K562 (cell line): ENCODE results near the gene ARHGEF17. TPM values are rescaled to one million over a fixed set of nuclear protein-coding genes. Genes with fewer than 3 reads are reported as not detected.

Source experiments
- ATF7 ChIP-seq: fragments of 450-650 bp; IDR thresholded peaks from 2 replicates; pipeline ENCODE4 v1.7.1; 2014; ENCODE audit warnings: mild to moderate bottlenecking, moderate library complexity
- MIER1 ChIP-seq: fragments of 450-650 bp; IDR thresholded peaks from 2 replicates; pipeline ENCODE4 v1.6.1; 2016; ENCODE audit warnings: antibody characterized with exemption, mild to moderate bottlenecking, low read depth
- MYBL2 ChIP-seq, 2 experiments: fragments of 450-650 bp in 1 of 2; sonication (generic) in 1 of 2; formaldehyde crosslinking in 1 of 2; IDR thresholded peaks; 2 replicates each; pipeline versions ENCODE4 v1.6.1 to v1.8.1; 2017 to 2022; ENCODE audit warnings: borderline replicate concordance in 1 of 2, inconsistent platforms in 1 of 2, low read depth in 1 of 2, mild to moderate bottlenecking in 1 of 2, missing genetic modification reagents in 1 of 2, moderate library complexity in 1 of 2
- NRF1 ChIP-seq, 2 experiments: fragments of 450-650 bp; IDR thresholded peaks in 1 of 2; conservative IDR thresholded peaks in 1 of 2; 2 replicates each; pipeline ENCODE4 v1.6.1; 2014; ENCODE audit warnings: mild to moderate bottlenecking in 2 of 2
- PHF21A ChIP-seq: fragments of 450-650 bp; IDR thresholded peaks from 2 replicates; pipeline ENCODE4 v1.6.1; 2017; ENCODE audit warnings: low read depth, borderline replicate concordance
- POLR2A ChIP-seq: fragments of 450-650 bp; conservative IDR thresholded peaks from 2 replicates; pipeline ENCODE4 v1.6.1; 2016
- POLR2H ChIP-seq: IDR thresholded peaks from 2 replicates; pipeline ENCODE4 v1.6.1; 2016; ENCODE audit warnings: missing genetic modification characterization, low read depth, mild to moderate bottlenecking, control low read depth, missing compliant biosample characterization, moderate library complexity
- PRMT5 ChIP-seq: sonication (generic); formaldehyde crosslinking; IDR thresholded peaks from 2 replicates; pipeline ENCODE4 v1.5.0; 2020; ENCODE audit warnings: missing genetic modification reagents
- RAD51 ChIP-seq: fragments of 450-650 bp; IDR thresholded peaks from 2 replicates; pipeline ENCODE4 v1.7.1; 2016; ENCODE audit warnings: low read depth, mild to moderate bottlenecking, borderline replicate concordance
- RCOR1 ChIP-seq, 2 experiments: IDR thresholded peaks; 2 replicates each; pipeline ENCODE4 v1.6.1; 2012; ENCODE audit warnings: low read depth in 2 of 2, low read length in 2 of 2, borderline replicate concordance in 1 of 2, improper control_type of control experiment in 1 of 2
- SAFB ChIP-seq: fragments of 200-400 bp; formaldehyde crosslinking; IDR thresholded peaks from 2 replicates; pipeline ENCODE4 v1.6.1; 2017; ENCODE audit warnings: low read depth, low read length, borderline replicate concordance
- SIX5 ChIP-seq, 2 experiments: IDR thresholded peaks; 2 replicates each; pipeline ENCODE4 v1.6.1; 2011; ENCODE audit warnings: low read length in 2 of 2, borderline replicate concordance in 1 of 2, low read depth in 1 of 2, mild to moderate bottlenecking in 1 of 2, moderate library complexity in 1 of 2; ENCODE audit not compliant: insufficient read depth in 1 of 2
- SNIP1 ChIP-seq: fragments of 450-650 bp; IDR thresholded peaks from 2 replicates; pipeline ENCODE4 v1.7.1; 2017; ENCODE audit warnings: low read depth, mild to moderate bottlenecking
- WHSC1 ChIP-seq: IDR thresholded peaks from one replicate; pipeline ENCODE4 v1.6.1; 2012; ENCODE audit warnings: low read length, control low read depth, inconsistent platforms
- polyA plus RNA-seq, 8 experiments: library from polyadenylated mRNA; depleted of rRNA in 4 of 8; stranded (reverse) in 5 of 8; unstranded in 3 of 8; fragments of >200 nt; fragmentation: Nextera tagmentation in 2 of 8; fragmentation: Illumina TruSeq in 1 of 8; extraction: Ambion mirVana in 2 of 8; extraction: Trizol in 1 of 8; gene quantifications; 2 replicates each; pipeline versions ENCODE4 v1.2.1 to v1.2.3, GENCODE V29; 2011 to 2014; ENCODE audit warnings: inconsistent platforms in 1 of 8, missing spikeins in 1 of 8
- total RNA-seq, 7 experiments: library from RNA; depleted of rRNA in 6 of 7; stranded (reverse); fragments of >200 nt in 6 of 7; fragmentation: Illumina TruSeq in 2 of 7; extraction: Trizol in 2 of 7; gene quantifications; 2 replicates each; pipeline versions ENCODE4 v1.2.1 to v1.2.3, GENCODE V29; 2011 to 2021; ENCODE audit warnings: low replicate concordance in 1 of 7
- TF ChIP-seq, protein P1 (sequence below): sonication (generic); formaldehyde crosslinking; IDR thresholded peaks from 2 replicates; pipeline ENCODE4 v1.8.1; 2023; ENCODE audit warnings: mild to moderate bottlenecking, missing genetic modification reagents
- TF ChIP-seq, protein P2 (sequence below): sonication (generic); formaldehyde crosslinking; IDR thresholded peaks from 2 replicates; pipeline ENCODE4 v1.8.0; 2022; ENCODE audit warnings: mild to moderate bottlenecking, missing genetic modification reagents
- TF ChIP-seq, protein P3 (sequence below): fragments of 450-650 bp; conservative IDR thresholded peaks from 2 replicates; pipeline ENCODE4 v1.6.1; 2016; ENCODE audit warnings: missing genetic modification characterization, low read depth, mild to moderate bottlenecking, control low read depth, missing compliant biosample characterization
- TF ChIP-seq, protein P4 (sequence below), 3 experiments: IDR thresholded peaks in 2 of 3; conservative IDR thresholded peaks in 1 of 3; 2 replicates each; pipeline ENCODE4 v1.5.1; 2011 to 2012; ENCODE audit warnings: low read length in 3 of 3, mild to moderate bottlenecking in 3 of 3, control low read depth in 2 of 3, improper control_type of control experiment in 1 of 3, inconsistent platforms in 1 of 3, low read depth in 1 of 3, mixed read lengths in 1 of 3, moderate library complexity in 1 of 3; ENCODE audit not compliant: insufficient read depth in 2 of 3
- TF ChIP-seq, protein P5 (sequence below): fragments of 250-450 bp; sonication (Bioruptor Pico); IDR thresholded peaks from 2 replicates; pipeline ENCODE4 v1.5.1; 2021; ENCODE audit warnings: mild to moderate bottlenecking

Gene ARHGEF17
- total and polyA plus RNA-seq, 9 of the 15 experiments (the other 6 are each of a cell fraction or from before 2014, with no cell fraction given), result 0.04 to 0.68 (median 0.10) TPM; not detected in 2

DNA sequence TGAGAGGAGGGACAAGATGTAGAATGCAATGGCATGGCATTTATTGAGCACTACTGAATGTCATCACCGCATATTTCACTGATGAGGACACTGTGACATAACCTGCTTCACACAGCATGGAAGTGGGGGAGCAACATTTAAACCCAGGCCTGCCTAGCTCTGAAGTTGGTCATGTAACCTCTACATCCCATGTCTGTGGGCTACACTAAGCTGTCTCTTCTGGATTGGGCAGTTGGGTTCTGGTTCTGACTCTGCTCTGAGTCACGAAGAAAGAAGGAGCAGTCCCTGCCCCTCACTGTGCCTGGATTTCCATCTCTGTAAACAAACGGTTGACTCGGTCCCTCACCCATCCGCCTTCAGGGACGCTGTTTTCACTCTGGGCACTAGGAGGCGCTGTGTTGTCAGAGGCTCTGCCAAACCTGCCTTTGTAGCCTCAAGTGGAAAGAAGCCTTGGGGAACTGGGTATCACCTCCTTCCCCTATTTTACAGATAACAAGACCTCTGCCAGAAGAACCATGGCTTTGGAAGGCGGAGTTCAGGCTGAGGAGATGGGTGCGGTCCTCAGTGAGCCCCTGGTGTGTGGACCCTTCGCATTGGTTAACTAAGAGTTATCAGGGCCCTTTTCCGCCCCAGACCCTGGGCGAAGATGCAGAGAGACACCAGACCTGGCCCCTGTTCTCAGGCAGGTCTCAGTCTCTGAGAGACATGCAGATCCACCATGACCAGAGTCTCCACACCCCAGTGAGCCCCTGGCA lies 12.7 kb upstream of the ARHGEF17 start (continued):
- TF ChIP-seq SIX5 (IDR thresholded peaks at IDR 0.05; ENCODE audit: borderline replicate concordance in 1 of 2, insufficient read depth in 1 of 2, low read depth in 1 of 2, low read length in 2 of 2) (no peak), ATF7 (0 out of 2 replicates have a peak, but pooled peaks have one; percentile 24), WHSC1 (no peak), POLR2A (no peak), PRMT5 (no peak), SAFB (no peak), POLR2H (no peak), RAD51 (no peak), SNIP1 (no peak), PHF21A (no peak), NRF1 (conservative IDR thresholded peaks at IDR 0.05 in 1 of 2, IDR thresholded peaks at IDR 0.05 in 1 of 2) (no peak), RCOR1 (IDR thresholded peaks at IDR 0.05; ENCODE audit: borderline replicate concordance in 1 of 2, low read depth in 2 of 2, low read length in 2 of 2) (peak in 1 of 2 experiments; percentile 44; a peak in 1 of 4 replicates), MIER1 (no peak), MYBL2 (IDR thresholded peaks at IDR 0.05; ENCODE audit: low read depth) (no peak), MYBL2 (CRISPR knock-in tag; IDR thresholded peaks at IDR 0.05; ENCODE audit: borderline replicate concordance) (no peak)
- TF ChIP-seq, protein P1, sequence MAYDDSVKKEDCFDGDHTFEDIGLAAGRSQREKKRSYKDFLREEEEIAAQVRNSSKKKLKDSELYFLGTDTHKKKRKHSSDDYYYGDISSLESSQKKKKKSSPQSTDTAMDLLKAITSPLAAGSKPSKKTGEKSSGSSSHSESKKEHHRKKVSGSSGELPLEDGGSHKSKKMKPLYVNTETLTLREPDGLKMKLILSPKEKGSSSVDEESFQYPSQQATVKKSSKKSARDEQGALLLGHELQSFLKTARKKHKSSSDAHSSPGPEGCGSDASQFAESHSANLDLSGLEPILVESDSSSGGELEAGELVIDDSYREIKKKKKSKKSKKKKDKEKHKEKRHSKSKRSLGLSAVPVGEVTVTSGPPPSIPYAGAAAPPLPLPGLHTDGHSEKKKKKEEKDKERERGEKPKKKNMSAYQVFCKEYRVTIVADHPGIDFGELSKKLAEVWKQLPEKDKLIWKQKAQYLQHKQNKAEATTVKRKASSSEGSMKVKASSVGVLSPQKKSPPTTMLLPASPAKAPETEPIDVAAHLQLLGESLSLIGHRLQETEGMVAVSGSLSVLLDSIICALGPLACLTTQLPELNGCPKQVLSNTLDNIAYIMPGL, result 0 out of 2 replicates have a peak, but pooled peaks have one; percentile 23
- TF ChIP-seq, protein P2, sequence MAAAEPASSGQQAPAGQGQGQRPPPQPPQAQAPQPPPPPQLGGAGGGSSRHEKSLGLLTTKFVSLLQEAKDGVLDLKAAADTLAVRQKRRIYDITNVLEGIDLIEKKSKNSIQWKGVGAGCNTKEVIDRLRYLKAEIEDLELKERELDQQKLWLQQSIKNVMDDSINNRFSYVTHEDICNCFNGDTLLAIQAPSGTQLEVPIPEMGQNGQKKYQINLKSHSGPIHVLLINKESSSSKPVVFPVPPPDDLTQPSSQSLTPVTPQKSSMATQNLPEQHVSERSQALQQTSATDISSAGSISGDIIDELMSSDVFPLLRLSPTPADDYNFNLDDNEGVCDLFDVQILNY, result 0 out of 2 replicates have a peak, but pooled peaks have one; percentile 2
- TF ChIP-seq, protein P3, sequence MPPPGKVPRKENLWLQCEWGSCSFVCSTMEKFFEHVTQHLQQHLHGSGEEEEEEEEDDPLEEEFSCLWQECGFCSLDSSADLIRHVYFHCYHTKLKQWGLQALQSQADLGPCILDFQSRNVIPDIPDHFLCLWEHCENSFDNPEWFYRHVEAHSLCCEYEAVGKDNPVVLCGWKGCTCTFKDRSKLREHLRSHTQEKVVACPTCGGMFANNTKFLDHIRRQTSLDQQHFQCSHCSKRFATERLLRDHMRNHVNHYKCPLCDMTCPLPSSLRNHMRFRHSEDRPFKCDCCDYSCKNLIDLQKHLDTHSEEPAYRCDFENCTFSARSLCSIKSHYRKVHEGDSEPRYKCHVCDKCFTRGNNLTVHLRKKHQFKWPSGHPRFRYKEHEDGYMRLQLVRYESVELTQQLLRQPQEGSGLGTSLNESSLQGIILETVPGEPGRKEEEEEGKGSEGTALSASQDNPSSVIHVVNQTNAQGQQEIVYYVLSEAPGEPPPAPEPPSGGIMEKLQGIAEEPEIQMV (tag), result no peak
- TF ChIP-seq, protein P4, sequence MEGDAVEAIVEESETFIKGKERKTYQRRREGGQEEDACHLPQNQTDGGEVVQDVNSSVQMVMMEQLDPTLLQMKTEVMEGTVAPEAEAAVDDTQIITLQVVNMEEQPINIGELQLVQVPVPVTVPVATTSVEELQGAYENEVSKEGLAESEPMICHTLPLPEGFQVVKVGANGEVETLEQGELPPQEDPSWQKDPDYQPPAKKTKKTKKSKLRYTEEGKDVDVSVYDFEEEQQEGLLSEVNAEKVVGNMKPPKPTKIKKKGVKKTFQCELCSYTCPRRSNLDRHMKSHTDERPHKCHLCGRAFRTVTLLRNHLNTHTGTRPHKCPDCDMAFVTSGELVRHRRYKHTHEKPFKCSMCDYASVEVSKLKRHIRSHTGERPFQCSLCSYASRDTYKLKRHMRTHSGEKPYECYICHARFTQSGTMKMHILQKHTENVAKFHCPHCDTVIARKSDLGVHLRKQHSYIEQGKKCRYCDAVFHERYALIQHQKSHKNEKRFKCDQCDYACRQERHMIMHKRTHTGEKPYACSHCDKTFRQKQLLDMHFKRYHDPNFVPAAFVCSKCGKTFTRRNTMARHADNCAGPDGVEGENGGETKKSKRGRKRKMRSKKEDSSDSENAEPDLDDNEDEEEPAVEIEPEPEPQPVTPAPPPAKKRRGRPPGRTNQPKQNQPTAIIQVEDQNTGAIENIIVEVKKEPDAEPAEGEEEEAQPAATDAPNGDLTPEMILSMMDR (IDR thresholded peaks at IDR 0.05 in 2 of 3, conservative IDR thresholded peaks at IDR 0.05 in 1 of 3; ENCODE audit: insufficient read depth in 2 of 3, low read depth in 1 of 3, low read length in 3 of 3), result peak; percentile 86 to 97 (median 94)
- TF ChIP-seq, protein P5, sequence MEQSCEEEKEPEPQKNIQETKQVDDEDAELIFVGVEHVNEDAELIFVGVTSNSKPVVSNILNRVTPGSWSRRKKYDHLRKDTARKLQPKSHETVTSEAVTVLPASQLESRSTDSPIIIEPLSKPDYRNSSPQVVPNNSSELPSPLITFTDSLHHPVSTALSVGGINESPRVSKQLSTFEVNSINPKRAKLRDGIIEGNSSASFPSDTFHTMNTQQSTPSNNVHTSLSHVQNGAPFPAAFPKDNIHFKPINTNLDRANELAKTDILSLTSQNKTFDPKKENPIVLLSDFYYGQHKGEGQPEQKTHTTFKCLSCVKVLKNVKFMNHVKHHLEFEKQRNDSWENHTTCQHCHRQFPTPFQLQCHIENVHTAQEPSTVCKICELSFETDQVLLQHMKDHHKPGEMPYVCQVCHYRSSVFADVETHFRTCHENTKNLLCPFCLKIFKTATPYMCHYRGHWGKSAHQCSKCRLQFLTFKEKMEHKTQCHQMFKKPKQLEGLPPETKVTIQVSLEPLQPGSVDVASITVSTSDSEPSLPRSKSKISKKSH (CRISPR knock-in tag), result no peak
